Left lobe of liver (tissue), 2 donors: ENCODE data around the gene SFPQ. TPM values are rescaled to one million over a fixed set of nuclear protein-coding genes. Genes with fewer than 3 reads are reported as not detected.
"Not testable (repeated sequence)": the region's sequence is repeated elsewhere in the genome, so short reads cannot be mapped to it uniquely, and the experiment has no call there.

Source experiments
- ATAC-seq: fragments of 200-7000 bp; cut with Tn5 transposase; one replicate; pipeline ENCODE4 v1.9.1; 2020; ENCODE audit warnings: mild to moderate bottlenecking, moderate library complexity
- DNase-seq: peaks from one replicate; pipeline ENCODE4 v3.0.0-alpha.2; 2020; ENCODE audit warnings: low spot score
- total RNA-seq: library from RNA; stranded (reverse); gene quantifications from one replicate; pipeline ENCODE4 v1.2.1, GENCODE V29; 2021
- donor health status: DM: no; HTN: no; CAD: no; lungs with moderate emphysema.
- donor health status: DM: no; HTN: yes; CAD: no.

The SFPQ gene
- total RNA-seq, 1 donor from 2014 or later, result 55.9 TPM

GRCh38 chr1:35142728-35143127, 50.2 kb downstream of the SFPQ start:
- not testable (repeated sequence) for DNase-seq

GRCh38 chr1:35142294-35142693, 50.7 kb downstream of the SFPQ start:
- not testable (repeated sequence) for DNase-seq, ATAC-seq

More at GRCh38 chr1:35142728-35143127, 50.2 kb downstream of the SFPQ start:
- ATAC-seq, result not testable (repeated sequence)

DNA sequence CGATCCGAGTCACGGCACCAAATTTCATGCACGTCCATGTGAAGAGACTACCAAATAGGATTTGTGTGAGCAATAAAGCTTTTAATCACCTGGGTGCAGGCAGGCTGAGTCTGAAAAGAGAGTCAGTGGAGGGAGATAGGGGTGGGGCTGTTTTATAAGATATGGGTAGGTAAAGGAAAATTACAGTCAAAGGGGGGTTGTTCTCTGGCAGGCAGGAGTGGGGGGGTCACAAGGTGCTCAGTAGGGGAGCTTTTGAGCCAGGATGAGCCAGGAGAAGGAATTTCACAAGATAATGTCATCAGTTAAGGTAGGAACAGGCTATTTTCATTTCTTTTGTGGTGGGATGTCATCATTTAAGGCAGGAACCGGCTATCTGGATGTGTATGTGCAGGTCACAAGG, 55.4 kb downstream of the SFPQ start:
- not testable (repeated sequence) for ATAC-seq, DNase-seq

- no peak for DNase-seq
- no peak for ATAC-seq
Observed at GRCh38 chr1:35136780-35137179, 56.2 kb downstream of the SFPQ start.

Other genes starting within 250 kb of the SFPQ start
- 15.8 TPM for gene TMEM35B, start 207.8 kb downstream of the SFPQ start, total RNA-seq
- 7.2 TPM for gene ZMYM6, start 161.2 kb downstream of the SFPQ start, total RNA-seq
- gene ZMYM1, start 113.8 kb downstream of the SFPQ start, total RNA-seq, result 4.1 TPM
- gene ZMYM4, start 75.6 kb upstream of the SFPQ start, total RNA-seq, result 14.9 TPM